GM18867 (cell line): ENCODE results near the gene FAM20A.
"Not testable (repeated sequence)": the region's sequence is repeated elsewhere in the genome, so short reads cannot be mapped to it uniquely, and the experiment has no call there.

Experiments
- ATAC-seq: cut with Tn5 transposase; IDR thresholded peaks from one replicate; pipeline ENCODE4 v1.9.1; 2021; ENCODE audit warnings: mild to moderate bottlenecking, moderate library complexity; ENCODE audit not compliant: unreplicated experiment

Gene FAM20A

GRCh38 chr17:68533887-68534694 is 67.1 kb downstream of the FAM20A start:
- no peak for ATAC-seq

GRCh38 chr17:68532826-68533225 is 68.3 kb downstream of the FAM20A start:
- ATAC-seq, result no peak

- ATAC-seq, result no peak
Measured at GRCh38 chr17:68531252-68531651, 69.9 kb downstream of the FAM20A start.

- no peak for ATAC-seq
Measured at GRCh38 chr17:68527314-68527713, 73.9 kb downstream of the FAM20A start.

GRCh38 chr17:68526548-68526947 is 74.6 kb downstream of the FAM20A start:
- ATAC-seq, result no peak

GRCh38 chr17:68522266-68522665 is 78.9 kb downstream of the FAM20A start:
- no peak for ATAC-seq

GRCh38 chr17:68519911-68520310 is 81.3 kb downstream of the FAM20A start:
- ATAC-seq, result no peak

- ATAC-seq, result not testable (repeated sequence)
Measured at GRCh38 chr17:68519051-68519450, 82.1 kb downstream of the FAM20A start.

- no peak for ATAC-seq
Measured at GRCh38 chr17:68518063-68518815, 82.9 kb downstream of the FAM20A start.

- not testable (repeated sequence) for ATAC-seq
Measured at GRCh38 chr17:68517605-68518004, 83.6 kb downstream of the FAM20A start.

- no peak for ATAC-seq
Measured at GRCh38 chr17:68516732-68517131, 84.4 kb downstream of the FAM20A start.

GRCh38 chr17:68514831-68515635 is 86.1 kb downstream of the FAM20A start:
- ATAC-seq, result no peak

GRCh38 chr17:68513932-68514331 is 87.2 kb downstream of the FAM20A start:
- no peak for ATAC-seq

GRCh38 chr17:68512960-68513474 is 88.2 kb downstream of the FAM20A start:
- no peak for ATAC-seq

- peak; percentile 91 for ATAC-seq
Measured at GRCh38 chr17:68512247-68512959, 88.8 kb downstream of the FAM20A start, which contains the start of gene PRKAR1A. Gene PRKAR1A, plus strand, starts transcription at chr17:68512430. Its CDS starts 2,970 bp downstream, at chr17:68515400.

- ATAC-seq, result peak; percentile 55
Measured at GRCh38 chr17:68511671-68512246, 89.4 kb downstream of the FAM20A start.

- no peak for ATAC-seq
Measured at GRCh38 chr17:68511254-68511670, 89.9 kb downstream of the FAM20A start.

GRCh38 chr17:68509141-68510057 is 91.8 kb downstream of the FAM20A start:
- ATAC-seq, result no peak

GRCh38 chr17:68507576-68507975 is 93.6 kb downstream of the FAM20A start:
- ATAC-seq, result no peak
